GM19372 (cell line): ENCODE results near the gene CABP4.
"Not testable (repeated sequence)": the region's sequence is repeated elsewhere in the genome, so short reads cannot be mapped to it uniquely, and the experiment has no call there.

Source experiments
- ATAC-seq: cut with Tn5 transposase; IDR thresholded peaks from one replicate; pipeline ENCODE4 v1.9.1; 2021; ENCODE audit warnings: mild to moderate bottlenecking, low read depth, moderate library complexity; ENCODE audit not compliant: unreplicated experiment

The CABP4 gene

DNA sequence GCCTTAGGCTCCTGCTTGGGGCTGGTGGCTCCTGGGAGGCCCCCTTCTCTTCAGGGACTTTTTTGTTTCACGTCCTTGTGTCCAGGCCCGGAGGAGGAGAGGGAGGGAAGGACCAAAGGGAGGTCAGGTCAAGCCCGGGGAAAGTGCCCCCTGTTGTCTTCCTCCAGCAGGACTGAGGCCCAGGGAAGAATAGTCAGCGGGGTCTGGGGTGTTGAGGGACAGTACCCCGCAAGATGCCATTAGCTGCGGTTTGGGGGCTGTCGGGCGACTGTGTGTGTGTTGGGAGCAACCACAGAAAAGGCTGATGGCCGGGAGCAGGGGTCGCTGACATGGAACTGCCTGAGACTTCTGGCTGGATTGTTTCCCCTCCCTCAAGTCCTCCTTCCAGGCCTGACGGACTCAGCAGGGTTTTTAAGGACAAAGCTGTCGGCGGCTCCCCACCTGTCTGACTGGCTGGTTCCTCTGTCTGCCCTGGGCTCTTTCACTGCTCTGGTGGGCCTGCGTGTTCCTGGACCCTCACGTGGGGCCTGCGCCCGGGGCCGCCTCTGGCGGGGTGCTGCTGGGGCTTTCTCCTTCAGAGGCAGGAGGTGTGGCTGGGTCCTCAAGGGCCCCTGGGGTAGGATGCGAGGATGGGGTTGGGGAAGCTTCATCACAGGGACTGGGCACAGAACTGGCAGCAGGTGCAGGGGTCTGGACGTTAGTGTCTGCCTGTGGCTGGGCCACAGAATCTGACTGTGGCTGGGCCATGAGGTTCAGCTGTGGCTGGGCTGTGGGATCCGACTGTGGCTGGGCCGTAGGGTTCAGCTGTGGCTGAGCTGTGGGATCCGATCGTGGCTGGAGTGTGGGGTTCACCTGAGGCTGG is 4.1 kb upstream of the CABP4 start:
- no peak for ATAC-seq

DNA sequence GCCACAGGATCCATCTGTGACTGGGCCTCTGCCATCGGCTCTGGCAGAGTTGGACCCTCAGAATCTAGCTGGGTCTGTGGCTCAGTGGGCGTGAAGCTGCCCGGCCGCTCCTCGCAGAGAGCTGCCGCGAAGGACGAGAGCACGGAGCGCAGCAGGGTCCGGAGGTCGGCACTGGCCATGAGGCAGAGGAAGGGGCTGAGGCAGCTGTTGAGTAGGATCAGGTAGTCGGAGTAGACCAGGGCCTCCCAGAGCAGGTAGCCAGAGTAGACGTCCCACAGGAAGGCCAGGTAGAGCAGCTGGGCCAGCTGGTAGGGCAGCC is 3.5 kb upstream of the CABP4 start:
- ATAC-seq, result no peak

DNA sequence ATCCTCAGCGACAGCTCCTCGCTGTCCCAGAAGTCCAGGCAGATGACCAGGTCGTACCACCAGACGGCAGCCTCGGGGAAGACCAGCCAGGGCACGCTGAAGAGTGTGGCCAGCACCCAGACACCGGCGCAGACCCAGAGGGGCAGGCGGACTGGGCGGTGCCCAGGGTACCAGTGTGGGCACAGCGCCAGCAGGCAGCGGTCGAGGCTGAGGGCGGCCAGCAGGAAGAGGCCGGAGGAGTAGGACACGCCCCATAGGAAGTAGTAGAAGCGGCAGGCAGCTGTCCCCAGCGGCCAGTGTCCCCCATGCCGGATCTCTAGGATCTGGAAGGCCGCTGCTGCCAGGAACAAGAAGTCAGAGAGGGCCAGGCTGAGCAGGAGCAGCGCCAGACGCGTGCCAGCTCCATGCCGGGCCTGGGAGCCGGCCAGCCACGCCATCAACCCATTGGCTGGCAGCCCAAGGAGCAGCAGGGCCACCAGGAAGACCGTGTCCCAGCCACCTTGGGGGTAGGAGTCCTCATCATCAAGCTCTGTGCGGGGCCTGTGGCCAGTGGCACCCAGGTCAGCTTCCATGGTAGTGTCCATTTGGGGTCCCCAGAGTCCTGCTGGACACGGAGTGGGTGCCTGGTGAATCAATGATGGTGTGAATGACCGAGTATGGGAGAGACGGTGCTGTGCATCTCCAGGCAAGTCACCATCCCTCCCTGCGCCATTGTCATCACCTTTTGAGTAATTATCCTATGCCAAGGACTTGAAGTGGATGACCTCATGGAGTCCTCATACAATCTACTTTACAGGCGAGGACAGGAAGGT is 2.8 kb upstream of the CABP4 start, which contains the start of gene GPR152:
GPR152 (minus strand) TSS at position 589 of the 812 bp plus-strand sequence; CDS start at position 584, 5 bp downstream.
- no peak for ATAC-seq

GRCh38 chr11:67453816-67454732 is 1.1 kb upstream of the CABP4 start:
- ATAC-seq, result no peak

DNA sequence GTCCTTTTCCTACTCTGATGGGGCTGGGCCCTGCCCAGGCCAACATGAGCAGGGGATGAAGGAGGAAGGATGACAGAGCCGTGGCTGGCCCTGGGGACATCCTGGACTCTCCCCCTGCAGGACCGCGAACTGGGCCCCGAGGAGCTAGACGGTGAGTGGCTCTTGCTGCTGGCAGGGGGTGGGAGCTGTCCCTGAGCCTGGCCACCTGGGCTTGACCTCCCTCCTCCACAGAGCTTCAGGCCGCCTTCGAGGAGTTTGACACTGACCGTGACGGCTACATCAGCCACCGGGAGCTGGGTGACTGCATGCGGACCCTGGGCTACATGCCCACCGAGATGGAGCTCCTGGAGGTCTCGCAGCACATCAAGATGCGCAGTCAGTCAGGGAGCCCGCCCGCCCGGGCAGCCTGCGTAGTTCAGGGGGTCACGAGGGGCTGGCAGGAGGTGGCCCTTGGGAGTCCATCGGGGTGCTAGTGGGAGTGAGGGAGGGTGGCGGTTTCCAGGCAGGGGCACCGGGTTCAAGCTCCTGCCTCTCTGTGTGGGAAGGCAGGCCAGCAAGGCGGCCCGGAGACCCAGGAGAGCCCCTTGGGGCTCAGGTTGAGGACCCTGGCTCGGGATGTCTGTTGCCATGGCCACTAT is 1.0 kb downstream of the CABP4 start:
- no peak for ATAC-seq

GRCh38 chr11:67457453-67457852 is 2.3 kb downstream of the CABP4 start:
- no peak for ATAC-seq

DNA sequence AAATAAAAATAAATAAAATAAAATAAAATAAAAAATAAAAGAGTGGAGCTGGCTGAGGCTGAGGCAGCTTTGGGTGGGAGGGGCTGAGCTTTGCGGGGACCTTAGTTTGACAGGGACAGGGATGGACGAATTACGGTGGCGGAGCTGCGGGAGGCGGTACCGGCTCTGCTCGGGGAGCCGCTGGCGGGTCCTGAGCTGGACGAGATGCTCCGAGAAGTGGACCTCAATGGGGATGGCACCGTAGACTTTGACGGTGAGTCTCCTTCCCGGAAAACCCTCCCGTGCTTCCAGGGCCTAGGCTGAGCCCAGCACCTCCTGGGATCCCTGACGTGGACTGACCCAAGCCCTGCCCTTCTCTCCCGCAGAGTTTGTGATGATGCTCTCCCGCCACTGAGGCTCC is 3.1 kb downstream of the CABP4 start:
- ATAC-seq, result no peak

DNA sequence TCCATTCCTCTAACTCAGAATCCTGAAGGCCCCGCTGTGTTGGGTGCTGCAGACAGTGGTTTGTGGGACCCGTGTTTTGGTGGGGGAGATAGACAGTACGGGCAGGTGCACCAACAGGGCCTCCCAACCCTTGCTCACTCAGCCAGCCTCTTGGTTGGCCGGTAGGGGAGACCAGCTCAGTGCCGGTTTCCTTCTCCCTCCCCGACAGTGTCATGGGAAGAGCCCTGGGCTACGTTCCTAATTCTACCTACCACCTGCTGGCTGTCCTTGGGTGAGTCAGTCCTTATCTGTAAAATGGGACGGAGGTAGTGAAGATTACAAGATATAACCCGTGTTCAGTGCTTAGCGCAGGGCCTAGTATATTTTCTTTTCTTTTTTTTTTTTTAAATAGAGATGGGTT is 8.0 kb downstream of the CABP4 start:
- no peak for ATAC-seq

DNA sequence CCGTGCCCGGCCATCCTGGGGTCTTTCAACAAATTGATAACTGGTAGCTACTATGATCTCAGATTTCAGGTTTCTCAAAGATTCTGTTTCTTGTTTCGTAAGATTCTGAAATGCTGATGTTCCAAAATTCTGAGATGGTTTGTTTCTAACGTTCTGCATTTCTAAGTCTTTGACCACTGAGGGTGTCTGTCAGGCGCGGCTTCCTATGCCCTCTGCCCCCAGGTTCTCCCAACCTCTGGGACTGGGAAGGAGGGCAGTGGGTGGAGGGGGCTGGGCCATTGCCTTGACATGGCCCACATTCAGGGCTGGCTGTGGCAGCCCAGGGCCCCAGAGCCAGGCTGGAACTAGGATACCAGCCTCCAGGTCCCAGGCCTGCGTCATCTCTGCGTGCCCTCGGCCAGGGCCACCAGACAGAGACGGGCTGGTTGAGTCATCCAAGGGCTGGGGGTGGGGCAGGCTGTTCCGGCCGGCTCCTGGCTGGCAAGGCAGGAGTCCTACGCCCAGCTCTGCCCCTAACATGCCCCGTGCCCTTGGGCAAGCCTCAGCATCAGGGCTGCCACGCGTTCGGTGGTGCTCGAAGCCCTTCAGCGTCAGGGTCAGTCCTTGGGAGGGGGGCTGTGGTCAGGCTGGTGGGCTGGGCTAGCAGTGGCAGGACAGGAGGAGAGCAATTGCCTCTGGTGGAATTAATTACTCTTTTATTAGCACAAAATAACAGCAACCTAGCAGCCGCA is 8.7 kb downstream of the CABP4 start:
- ATAC-seq, result no peak

- peak; percentile 46 for ATAC-seq
These were observed 9.4 kb downstream of the CABP4 start for GRCh38 chr11:67464411-67465188.

DNA sequence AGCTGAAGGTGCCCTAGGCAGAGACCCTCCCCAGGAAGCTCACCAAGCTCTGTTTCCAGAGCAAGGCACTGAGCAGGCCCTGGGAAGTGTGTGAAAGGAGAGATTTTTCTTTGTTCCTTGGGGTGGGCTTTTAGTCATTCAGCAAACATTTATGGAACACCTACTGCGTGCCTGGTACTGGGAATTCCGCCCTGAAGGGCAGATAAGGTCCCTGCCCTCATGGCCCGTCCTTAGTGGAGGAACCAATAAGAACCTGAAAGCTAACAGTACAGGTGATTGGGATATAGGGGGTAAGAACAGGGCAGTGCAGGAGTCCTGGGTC is 10.0 kb downstream of the CABP4 start:
- no peak for ATAC-seq

GRCh38 chr11:67465530-67465929 is 10.4 kb downstream of the CABP4 start:
- ATAC-seq, result not testable (repeated sequence)

GRCh38 chr11:67466367-67466766 is 11.2 kb downstream of the CABP4 start:
- ATAC-seq, result no peak

DNA sequence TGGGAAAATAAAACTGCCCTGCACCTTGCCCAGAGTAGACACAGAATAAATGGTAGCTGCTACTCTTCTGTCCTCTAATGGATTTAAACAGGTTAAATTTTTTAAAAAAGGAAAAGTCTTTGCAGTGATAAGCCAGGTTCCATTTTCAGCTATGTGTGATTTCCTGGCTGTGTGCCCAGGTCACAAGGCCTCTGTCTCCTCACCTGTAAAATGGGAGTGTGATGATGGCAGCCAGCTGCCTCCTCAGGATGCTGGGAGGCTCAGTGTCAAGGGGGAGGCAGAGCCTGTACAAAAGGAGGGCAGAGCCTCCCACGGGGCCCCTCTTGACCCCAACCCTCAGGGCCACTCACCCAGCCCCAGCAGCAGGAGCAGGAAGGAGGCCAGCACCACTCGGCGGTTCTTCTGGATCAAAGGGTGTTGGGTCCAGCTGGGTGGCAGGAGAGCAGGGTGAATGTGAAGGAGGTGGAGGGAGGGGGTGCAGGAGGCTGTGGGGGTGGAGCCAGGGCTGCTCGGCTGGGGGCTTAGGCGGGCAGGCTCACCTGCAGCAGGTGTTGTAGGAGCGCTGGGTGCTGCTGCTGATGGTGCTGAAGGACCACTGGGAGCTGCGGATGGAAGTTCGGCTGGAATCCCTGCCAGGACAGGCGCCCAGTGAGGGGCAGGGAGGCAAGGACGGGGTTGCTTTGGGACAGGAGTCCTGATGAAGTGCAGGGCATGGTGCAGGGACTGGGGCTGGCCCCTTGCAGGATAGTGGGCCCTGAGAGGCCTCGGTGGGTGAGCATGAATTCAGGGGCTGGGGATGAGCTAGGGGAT is 12.0 kb downstream of the CABP4 start:
- no peak for ATAC-seq

- no peak for ATAC-seq
These were observed 12.9 kb downstream of the CABP4 start for GRCh38 chr11:67468056-67468455.

DNA sequence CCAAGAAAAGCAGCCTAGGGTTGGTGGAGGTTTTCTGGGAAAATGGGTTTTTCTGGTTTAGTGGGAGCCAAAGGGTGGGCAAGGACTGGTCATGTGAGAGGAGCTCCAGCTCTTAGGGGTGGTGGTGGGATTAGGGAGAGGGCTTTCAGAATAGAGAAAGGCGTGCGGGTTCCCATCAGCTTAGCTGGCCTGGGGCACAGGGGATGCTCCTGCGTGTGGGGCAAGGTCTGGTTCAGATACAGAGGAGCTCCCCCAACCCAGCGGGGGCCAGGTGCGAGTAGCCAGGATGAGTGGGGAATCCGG is 13.3 kb downstream of the CABP4 start:
- ATAC-seq, result no peak

- ATAC-seq, result peak; percentile 63
These were observed 13.8 kb downstream of the CABP4 start, which contains the start of gene TMEM134 for GRCh38 chr11:67468759-67469507. Gene TMEM134 (minus strand): TSS chr11:67469251. CDS start chr11:67469192, 59 bp downstream.

DNA sequence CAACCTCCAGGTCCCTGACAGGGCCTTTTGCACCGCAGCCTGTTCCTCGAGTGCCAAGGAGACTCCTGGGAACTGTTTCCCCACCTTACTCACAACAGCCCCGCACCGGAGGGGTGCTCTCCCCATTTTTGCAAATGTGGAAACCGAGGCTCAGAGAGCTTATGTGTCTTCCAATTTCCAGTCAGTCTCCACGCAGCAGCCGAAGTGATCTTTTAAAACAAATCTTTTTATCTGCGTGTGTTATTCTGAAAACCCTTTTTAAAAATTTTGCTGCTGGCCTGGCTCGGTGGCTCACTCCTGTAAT is 14.3 kb downstream of the CABP4 start:
- no peak for ATAC-seq
